ENCODE data around the gene MOB3B. TPM values are rescaled to one million over a fixed set of nuclear protein-coding genes. Genes with fewer than 3 reads are reported as not detected.

Gene MOB3B
- total RNA-seq = 10 to 100 TPM; 12.8 to 19.3 (median 13.1) TPM

DNA sequence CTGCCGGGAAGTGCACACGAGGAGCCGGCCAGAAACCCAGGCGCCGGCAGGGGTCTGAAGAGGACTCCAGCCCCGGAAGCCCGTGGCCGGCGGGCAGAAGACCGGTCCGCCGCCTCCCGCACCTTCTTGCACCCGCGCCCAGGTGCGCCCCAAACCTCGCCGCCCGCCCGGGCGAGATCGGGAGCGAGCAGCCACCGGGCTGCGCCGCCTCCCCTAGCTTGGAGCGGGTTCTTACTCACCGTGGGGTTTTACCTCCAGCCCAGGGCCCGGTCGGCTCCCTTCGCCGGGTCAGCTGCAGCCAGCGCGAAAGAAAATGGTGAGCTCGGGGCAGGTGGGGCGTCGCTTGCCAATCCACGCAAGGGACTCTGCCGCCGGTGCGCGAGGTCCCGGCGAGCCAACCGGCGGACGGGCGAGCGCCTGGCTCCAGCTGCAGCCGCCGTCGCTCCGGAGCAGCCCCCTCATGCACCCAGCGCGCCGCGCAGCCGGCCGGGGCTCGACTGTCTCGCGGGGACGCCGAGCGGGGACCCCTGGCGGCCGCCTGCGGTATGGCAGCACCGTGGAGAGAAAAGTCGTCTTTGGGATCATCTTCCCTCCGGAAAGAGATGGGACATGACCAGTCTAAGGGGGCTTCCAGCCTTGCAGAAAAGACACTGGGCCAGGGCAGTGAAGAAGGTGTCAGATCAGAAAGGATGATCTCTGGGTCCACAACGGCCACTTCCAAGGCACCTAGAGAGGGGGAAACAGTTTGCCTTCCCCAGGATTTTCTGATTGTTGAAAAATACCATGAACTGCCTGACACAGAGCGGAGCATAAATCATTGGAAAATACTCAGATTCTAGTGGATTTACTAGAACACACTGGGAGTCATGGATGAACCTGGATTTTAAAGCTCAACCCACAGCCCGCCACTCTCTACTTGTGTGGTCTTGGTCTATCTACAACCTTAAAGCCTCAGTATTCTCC is at the start of gene MOB3B:
MOB3B (minus strand) TSS at position 499 of the 963 bp plus-strand sequence. CDS start 74,264 bp downstream, outside the sequence.
- intact Hi-C loops (cut with DNase I; ENCODE audit: low total_unique reads) = loop anchor here (5.0 to 10.0 kb wide), 2 partner anchors 85 to 497 kb away; no protein-coding TSS in a partner anchor

DNA sequence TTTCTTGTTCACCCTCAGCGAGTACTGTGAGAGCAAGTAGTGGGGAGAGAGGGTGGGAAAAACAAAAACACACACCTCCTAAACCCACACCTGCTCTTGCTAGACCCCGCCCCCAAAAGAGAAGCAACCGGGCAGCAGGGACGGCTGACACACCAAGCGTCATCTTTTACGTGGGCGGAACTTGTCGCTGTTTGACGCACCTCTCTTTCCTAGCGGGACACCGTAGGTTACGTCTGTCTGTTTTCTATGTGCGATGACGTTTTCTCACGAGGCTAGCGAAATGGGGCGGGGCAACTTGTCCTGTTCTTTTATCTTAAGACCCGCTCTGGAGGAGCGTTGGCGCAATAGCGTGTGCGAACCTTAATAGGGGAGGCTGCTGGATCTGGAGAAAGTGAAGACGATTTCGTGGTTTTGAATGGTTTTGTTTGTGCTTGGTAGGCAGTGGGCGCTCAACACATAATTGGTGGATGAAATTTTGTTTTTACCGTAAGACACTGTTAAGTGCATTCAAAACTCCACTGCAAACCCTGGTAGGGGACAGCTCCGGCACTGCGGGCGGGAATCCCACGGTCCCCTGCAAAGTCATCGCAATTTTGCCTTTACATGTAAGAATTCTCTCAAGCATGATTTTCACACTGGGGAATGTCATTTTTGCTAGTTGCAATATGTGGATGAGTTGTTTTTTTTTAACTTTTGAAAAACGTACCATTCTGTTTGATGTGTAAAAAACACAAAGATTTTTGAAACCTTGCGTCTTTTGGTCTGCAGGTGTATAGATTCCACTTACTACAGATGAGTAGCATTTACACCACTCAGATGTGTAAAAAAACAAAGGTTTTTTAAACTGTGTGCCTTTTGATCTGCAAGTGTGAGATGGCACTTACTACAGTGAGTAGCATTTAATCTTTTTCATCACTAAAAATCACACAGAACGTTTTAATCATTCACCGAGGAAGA is 44.3 kb upstream of the MOB3B start:
- peak overlapping the region; percentile 68 to 89 (median 77) for H3K4me3 ChIP-seq
- DNase-seq (ENCODE audit: low spot score in 2 of 2) = peak; percentile 92 to 99
- peak overlapping the region; percentile 97 to 99 for H3K27ac ChIP-seq
- TF ChIP-seq POLR2A (IDR thresholded peaks at IDR 0.05) (peak; percentile 66), POLR2AphosphoS5 (IDR thresholded peaks at IDR 0.05) (peak; percentile 92 to 96 (median 95))
- TF ChIP-seq, protein P1, sequence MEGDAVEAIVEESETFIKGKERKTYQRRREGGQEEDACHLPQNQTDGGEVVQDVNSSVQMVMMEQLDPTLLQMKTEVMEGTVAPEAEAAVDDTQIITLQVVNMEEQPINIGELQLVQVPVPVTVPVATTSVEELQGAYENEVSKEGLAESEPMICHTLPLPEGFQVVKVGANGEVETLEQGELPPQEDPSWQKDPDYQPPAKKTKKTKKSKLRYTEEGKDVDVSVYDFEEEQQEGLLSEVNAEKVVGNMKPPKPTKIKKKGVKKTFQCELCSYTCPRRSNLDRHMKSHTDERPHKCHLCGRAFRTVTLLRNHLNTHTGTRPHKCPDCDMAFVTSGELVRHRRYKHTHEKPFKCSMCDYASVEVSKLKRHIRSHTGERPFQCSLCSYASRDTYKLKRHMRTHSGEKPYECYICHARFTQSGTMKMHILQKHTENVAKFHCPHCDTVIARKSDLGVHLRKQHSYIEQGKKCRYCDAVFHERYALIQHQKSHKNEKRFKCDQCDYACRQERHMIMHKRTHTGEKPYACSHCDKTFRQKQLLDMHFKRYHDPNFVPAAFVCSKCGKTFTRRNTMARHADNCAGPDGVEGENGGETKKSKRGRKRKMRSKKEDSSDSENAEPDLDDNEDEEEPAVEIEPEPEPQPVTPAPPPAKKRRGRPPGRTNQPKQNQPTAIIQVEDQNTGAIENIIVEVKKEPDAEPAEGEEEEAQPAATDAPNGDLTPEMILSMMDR (IDR thresholded peaks at IDR 0.05) = peak in 1 of 3 donors; percentile 34
- H3K27me3 ChIP-seq = no peaks in the 10 kb centered on the region
- intact Hi-C loops (cut with DNase I; ENCODE audit: low total_unique reads) = no loop called here
- H3K36me3 ChIP-seq = no peaks in the 10 kb centered on the region
- H3K9me3 ChIP-seq = peaks cover 0 to 6% of the 10 kb centered on the region in 2 donors
- H3K4me1 ChIP-seq = no peaks in the 10 kb centered on the region

More for the DNA sequence above, at the start of gene MOB3B:
- Histone ChIP-seq H3K27me3 (no peaks in the 10 kb centered on the region), H3K4me1 (peaks cover 0 to 4% of the 10 kb centered on the region in 2 donors), H3K4me3 (peak within 1 kb of the TSS; percentile 84 to 94 (median 93)), H3K27ac (peak within 1 kb of the TSS; percentile 97 to 99), H3K36me3 (no peaks in the 10 kb centered on the region), H3K9me3 (no peaks in the 10 kb centered on the region)
- DNase-seq (ENCODE audit: low spot score in 2 of 2) = peak; percentile 69 to 80
- no peak for TF ChIP-seq POLR2A (IDR thresholded peaks at IDR 0.05)
- TF ChIP-seq, protein P1 (IDR thresholded peaks at IDR 0.05) = peak; percentile 76 to 93 (median 77)
- peak; percentile 33 to 64 (median 46) for TF ChIP-seq POLR2AphosphoS5 (IDR thresholded peaks at IDR 0.05)

DNA sequence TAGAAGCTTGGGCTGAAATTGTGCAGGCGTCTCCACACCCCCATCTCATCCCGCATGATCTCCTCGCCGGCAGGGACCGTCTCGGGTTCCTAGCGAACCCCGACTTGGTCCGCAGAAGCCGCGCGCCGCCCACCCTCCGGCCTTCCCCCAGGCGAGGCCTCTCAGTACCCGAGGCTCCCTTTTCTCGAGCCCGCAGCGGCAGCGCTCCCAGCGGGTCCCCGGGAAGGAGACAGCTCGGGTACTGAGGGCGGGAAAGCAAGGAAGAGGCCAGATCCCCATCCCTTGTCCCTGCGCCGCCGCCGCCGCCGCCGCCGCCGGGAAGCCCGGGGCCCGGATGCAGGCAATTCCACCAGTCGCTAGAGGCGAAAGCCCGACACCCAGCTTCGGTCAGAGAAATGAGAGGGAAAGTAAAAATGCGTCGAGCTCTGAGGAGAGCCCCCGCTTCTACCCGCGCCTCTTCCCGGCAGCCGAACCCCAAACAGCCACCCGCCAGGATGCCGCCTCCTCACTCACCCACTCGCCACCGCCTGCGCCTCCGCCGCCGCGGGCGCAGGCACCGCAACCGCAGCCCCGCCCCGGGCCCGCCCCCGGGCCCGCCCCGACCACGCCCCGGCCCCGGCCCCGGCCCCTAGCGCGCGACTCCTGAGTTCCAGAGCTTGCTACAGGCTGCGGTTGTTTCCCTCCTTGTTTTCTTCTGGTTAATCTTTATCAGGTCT is 43.5 kb upstream of the MOB3B start, which contains the start of gene C9orf72:
C9orf72 (minus strand) TSS at position 564 of the 716 bp plus-strand sequence. CDS start 6,361 bp downstream, outside the sequence.
- DNase-seq (ENCODE audit: low spot score in 2 of 2) = peak in 1 of 2 donors; percentile 73
- H3K36me3 ChIP-seq = no peaks in the 10 kb centered on the region
- peaks cover 0 to 2% of the 10 kb centered on the region in 2 donors for H3K9me3 ChIP-seq
- H3K27ac ChIP-seq = peak within 1 kb of the TSS; percentile 97 to 99
- H3K4me3 ChIP-seq = peak within 1 kb of the TSS; percentile 68 to 89 (median 77)
- TF ChIP-seq, protein P1 (IDR thresholded peaks at IDR 0.05) = peak in 1 of 3 donors; percentile 7
- TF ChIP-seq POLR2A (IDR thresholded peaks at IDR 0.05) = peak; percentile 55
- peak in 1 of 3 donors; percentile 53 for TF ChIP-seq POLR2AphosphoS5 (IDR thresholded peaks at IDR 0.05)
- H3K27me3 ChIP-seq = no peaks in the 10 kb centered on the region
- intact Hi-C loops (cut with DNase I; ENCODE audit: low total_unique reads) = no loop called here
- no peaks in the 10 kb centered on the region for H3K4me1 ChIP-seq

DNA sequence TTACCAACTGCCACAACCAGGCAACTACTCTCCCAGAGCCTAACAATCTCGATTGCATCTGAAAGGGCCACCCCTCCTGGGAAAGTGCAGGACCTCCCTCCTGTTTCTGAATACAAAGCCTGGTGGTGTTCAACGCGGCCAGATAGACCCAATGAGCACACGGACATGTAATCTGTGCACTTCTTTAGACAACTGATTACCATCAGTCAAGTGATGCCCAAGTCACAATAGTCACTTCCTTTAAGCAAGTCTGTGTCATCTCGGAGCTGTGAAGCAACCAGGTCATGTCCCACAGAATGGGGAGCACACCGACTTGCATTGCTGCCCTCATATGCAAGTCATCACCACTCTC is 42.9 kb upstream of the MOB3B start:
- Histone ChIP-seq H3K36me3 (no peaks in the 10 kb centered on the region), H3K4me1 (no peaks in the 10 kb centered on the region), H3K9me3 (no peaks in the 10 kb centered on the region), H3K4me3 (peak overlapping the region; percentile 68 to 89 (median 77)), H3K27ac (peak overlapping the region; percentile 97 to 99), H3K27me3 (no peaks in the 10 kb centered on the region)
- TF ChIP-seq, protein P1 (IDR thresholded peaks at IDR 0.05) = no peak
- TF ChIP-seq POLR2AphosphoS5 (IDR thresholded peaks at IDR 0.05) (peak in 1 of 3 donors; percentile 20), POLR2A (IDR thresholded peaks at IDR 0.05) (peak; percentile 10)
- peak in 1 of 2 donors; percentile 71 for DNase-seq (ENCODE audit: low spot score in 2 of 2)
- intact Hi-C loops (cut with DNase I; ENCODE audit: low total_unique reads) = no loop called here
